Cardiac muscle cell (in vitro differentiated cells and primary cell): Measurements from ENCODE around the gene INSYN2B. TPM values are rescaled to one million over a fixed set of nuclear protein-coding genes. Genes with fewer than 3 reads are reported as not detected.
"Not testable (repeated sequence)": the region's sequence is repeated elsewhere in the genome, so short reads cannot be mapped to it uniquely, and the experiment has no call there.

Source experiments
- DNase-seq, 2 donors: peaks; one replicate each; pipeline versions ENCODE4 v3.0.0 to v3.0.0-alpha.2; 2010 to 2017; ENCODE audit warnings: low read depth in 1 of 2, low spot score in 1 of 2
- H3K27ac ChIP-seq: fragments of 200-600 bp; sonication (generic); 2 replicates; pipeline ENCODE4 v1.5.1; 2016
- H3K27me3 ChIP-seq: fragments of 200-600 bp; sonication (generic); 2 replicates; pipeline ENCODE4 v1.6.0; 2016; ENCODE audit warnings: control low read depth
- H3K36me3 ChIP-seq: fragments of 200-600 bp; sonication (generic); 2 replicates; pipeline ENCODE4 v1.5.1; 2016; ENCODE audit warnings: control low read depth
- H3K4me1 ChIP-seq: fragments of 200-600 bp; sonication (generic); 2 replicates; pipeline ENCODE4 v1.8.1; 2017; ENCODE audit warnings: low read depth, mild to moderate bottlenecking, mixed run types
- H3K4me3 ChIP-seq: fragments of 200-600 bp; sonication (generic); 2 replicates; pipeline ENCODE4 v1.5.1; 2016; ENCODE audit warnings: mild to moderate bottlenecking
- H3K9me3 ChIP-seq: fragments of 200-600 bp; sonication (generic); 2 replicates; pipeline ENCODE4 v1.5.1; 2017; ENCODE audit warnings: low read depth, mild to moderate bottlenecking, control low read depth
- polyA plus RNA-seq: library from polyadenylated mRNA; unstranded; fragments of >200 nt; fragmentation: Nextera tagmentation; extraction: Ambion mirVana; gene quantifications from 2 replicates; pipeline ENCODE4 v1.2.1, GENCODE V29; 2016
- total RNA-seq: library from RNA; depleted of rRNA; stranded (reverse); fragments of >200 nt; gene quantifications from 2 replicates; pipeline ENCODE4 v1.2.3, GENCODE V29; 2016
- TF ChIP-seq, protein P1 (sequence below): IDR thresholded peaks from 2 replicates; pipeline ENCODE4 v1.5.1; 2012; ENCODE audit warnings: low read depth, mild to moderate bottlenecking, low read length

INSYN2B gene
- total and polyA plus RNA-seq, 2 experiments from 2014 or later = 1.6 to 9.3 TPM

DNA sequence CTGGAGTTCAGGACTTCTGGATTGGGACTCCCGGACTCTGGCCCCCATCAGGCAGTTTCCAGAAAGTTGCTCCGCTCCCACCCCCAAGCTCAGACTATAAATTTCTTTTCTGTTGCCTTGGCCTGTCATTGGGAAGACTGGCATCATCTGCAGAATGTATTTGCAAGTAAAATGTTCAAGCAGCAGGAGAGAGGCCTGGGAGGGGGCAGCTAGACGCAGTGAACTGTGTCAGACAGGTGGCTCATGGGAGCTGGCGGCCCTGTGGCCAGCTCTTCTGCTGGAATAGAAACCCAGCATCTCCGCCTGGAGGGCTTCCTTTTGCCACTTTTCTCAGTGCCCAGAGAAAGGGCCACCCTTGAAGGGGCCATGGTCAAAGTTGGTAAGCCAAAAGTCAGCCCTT is 16.0 kb downstream of the INSYN2B start:
- peaks cover 6% of the 10 kb centered on the region for H3K4me1 ChIP-seq

DNA sequence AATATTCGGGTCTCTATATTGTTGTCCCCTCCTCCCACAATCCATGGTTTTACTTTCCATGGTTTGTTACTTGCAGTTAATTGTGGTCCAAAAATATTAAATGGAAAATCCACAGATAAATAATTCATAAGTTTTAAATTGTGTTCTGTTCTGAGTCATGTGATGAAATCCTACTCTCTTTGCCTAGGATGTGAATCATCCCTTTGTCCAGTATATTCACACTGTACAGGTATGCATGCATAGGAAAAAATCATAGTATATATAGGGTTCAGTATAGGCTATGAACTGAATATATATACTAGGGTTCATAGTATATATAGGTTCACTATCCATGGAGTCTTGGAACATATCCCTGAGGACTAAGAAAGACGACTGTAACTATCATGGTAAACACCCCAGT is 19.6 kb downstream of the INSYN2B start:
- DNase-seq = no peak
- Histone ChIP-seq H3K27me3 (no peaks in the 10 kb centered on the region), H3K4me1 (no peaks in the 10 kb centered on the region), H3K27ac (no peak overlapping the region), H3K9me3 (no peaks in the 10 kb centered on the region), H3K36me3 (no peaks in the 10 kb centered on the region), H3K4me3 (no peak overlapping the region)
- TF ChIP-seq, protein P1, sequence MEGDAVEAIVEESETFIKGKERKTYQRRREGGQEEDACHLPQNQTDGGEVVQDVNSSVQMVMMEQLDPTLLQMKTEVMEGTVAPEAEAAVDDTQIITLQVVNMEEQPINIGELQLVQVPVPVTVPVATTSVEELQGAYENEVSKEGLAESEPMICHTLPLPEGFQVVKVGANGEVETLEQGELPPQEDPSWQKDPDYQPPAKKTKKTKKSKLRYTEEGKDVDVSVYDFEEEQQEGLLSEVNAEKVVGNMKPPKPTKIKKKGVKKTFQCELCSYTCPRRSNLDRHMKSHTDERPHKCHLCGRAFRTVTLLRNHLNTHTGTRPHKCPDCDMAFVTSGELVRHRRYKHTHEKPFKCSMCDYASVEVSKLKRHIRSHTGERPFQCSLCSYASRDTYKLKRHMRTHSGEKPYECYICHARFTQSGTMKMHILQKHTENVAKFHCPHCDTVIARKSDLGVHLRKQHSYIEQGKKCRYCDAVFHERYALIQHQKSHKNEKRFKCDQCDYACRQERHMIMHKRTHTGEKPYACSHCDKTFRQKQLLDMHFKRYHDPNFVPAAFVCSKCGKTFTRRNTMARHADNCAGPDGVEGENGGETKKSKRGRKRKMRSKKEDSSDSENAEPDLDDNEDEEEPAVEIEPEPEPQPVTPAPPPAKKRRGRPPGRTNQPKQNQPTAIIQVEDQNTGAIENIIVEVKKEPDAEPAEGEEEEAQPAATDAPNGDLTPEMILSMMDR = no peak

More for the DNA sequence above, 16.0 kb downstream of the INSYN2B start:
- Histone ChIP-seq H3K9me3 (no peaks in the 10 kb centered on the region), H3K27me3 (no peaks in the 10 kb centered on the region), H3K27ac (no peak overlapping the region), H3K4me3 (no peak overlapping the region), H3K36me3 (no peaks in the 10 kb centered on the region)
- DNase-seq = no peak
- TF ChIP-seq, protein P1 = no peak

DNA sequence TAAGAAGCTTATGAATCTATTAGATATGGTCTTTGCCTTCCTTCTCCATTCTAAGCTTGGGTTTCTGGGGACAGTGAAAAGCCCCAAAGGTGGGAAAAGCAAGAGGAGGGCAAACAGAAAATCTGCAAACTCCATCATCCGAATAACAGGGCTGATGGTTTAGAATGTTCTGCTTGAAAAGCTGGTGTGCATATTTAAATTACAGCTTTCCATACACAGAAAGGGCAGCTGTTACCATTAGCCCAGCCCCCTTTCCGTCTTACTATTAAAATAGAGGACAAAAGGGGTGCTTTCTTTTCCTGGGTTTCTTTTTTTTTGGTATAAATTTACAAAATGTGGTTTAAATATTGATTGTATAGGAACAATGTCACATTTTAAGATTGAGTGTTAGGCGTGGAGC is 22.0 kb downstream of the INSYN2B start:
- Histone ChIP-seq H3K36me3 (no peaks in the 10 kb centered on the region), H3K4me1 (no peaks in the 10 kb centered on the region), H3K27ac (no peak overlapping the region), H3K4me3 (no peak overlapping the region), H3K9me3 (no peaks in the 10 kb centered on the region), H3K27me3 (peaks cover 4% of the 10 kb centered on the region)
- no peak for DNase-seq
- TF ChIP-seq, protein P1 = no peak

DNA sequence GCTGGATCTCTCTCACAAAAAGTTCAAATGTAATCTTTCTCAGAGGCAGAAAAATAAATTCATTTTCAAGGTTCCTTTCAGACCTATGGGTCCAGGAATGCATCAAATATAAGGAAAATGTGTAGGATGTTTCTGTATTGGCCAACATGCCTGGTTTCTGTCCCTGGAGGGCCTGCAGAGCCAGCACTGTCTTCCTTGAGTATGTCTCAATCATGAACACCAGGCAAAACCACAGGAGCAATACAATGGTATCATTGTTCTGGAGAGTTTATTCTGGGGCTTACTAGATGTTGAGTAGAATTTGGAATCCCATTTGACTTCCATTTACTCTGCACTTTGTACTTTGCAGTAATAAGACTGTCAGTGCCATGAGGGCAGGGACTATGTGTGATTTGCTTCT is 23.5 kb downstream of the INSYN2B start:
- DNase-seq = peak in 1 of 2 donors; percentile 88
- Histone ChIP-seq H3K4me1 (no peaks in the 10 kb centered on the region), H3K9me3 (no peaks in the 10 kb centered on the region), H3K27me3 (peaks cover 5% of the 10 kb centered on the region), H3K4me3 (no peak overlapping the region), H3K27ac (no peak overlapping the region), H3K36me3 (no peaks in the 10 kb centered on the region)
- TF ChIP-seq, protein P1 = no peak

DNA sequence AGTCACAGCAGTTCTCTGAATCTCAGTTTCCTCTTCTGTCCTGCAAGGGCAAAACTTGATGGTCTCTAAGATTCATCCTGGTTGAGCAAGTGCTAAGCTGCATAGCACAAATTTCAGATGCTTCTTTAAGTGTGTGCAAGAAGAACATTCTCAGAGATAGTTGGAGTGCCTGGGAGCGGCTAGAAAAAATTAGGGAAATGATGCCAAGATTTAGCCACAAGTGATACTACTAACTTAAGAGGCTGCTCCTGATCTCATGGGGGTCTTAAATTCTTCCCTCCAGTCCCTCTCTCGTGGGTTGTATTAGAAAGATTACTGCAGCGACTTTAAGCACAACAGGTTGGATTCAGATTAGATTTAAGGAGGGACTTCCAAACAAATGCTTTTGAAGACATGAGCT is 24.2 kb downstream of the INSYN2B start:
- peak in 1 of 2 donors; percentile 74 for DNase-seq
- Histone ChIP-seq H3K27me3 (peaks cover 5% of the 10 kb centered on the region), H3K36me3 (no peaks in the 10 kb centered on the region), H3K4me1 (no peaks in the 10 kb centered on the region), H3K27ac (no peak overlapping the region), H3K4me3 (no peak overlapping the region), H3K9me3 (no peaks in the 10 kb centered on the region)
- TF ChIP-seq, protein P1 = no peak

DNA sequence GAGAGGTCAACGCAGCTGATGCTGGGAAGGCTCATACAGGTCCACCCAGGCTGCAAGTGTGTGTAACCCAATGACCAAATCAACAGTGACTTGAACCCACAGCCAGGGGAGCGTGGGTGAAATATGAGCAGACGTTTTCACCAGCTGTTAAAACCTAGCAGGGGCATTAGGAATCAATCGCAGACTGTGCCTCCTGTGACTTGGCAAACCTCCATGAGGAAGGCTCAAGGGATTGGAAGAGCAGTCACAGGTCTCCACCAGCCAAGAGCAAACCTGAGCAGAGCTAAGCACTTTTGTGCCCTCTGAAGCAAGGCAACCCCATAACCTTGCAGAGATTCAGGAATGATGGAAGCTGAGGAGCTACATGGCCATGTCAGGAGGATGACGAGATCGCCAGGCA is 25.5 kb downstream of the INSYN2B start:
- Histone ChIP-seq H3K4me1 (no peaks in the 10 kb centered on the region), H3K27me3 (peaks cover 5% of the 10 kb centered on the region), H3K36me3 (no peaks in the 10 kb centered on the region), H3K4me3 (no peak overlapping the region), H3K9me3 (no peaks in the 10 kb centered on the region), H3K27ac (no peak overlapping the region)
- no peak for DNase-seq
- TF ChIP-seq, protein P1 = no peak

DNA sequence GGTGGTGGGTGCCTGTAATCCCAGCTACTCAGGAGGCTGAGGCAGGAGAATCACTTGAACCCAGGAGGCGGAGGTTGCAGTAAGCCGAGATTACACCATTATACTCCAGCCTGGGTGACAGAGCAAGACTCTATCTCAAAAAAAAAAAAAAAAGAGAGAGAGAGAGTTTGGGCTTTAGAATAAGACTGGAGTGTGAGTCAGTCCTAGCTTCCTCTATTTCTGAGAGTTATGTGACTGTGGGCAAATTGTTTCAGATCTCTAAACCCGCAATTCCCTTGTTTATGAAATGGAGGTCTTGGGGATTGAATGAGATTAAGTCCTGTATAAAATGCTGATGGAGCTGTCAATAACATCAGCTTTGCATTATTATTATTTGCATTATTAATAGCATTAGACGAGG is 27.1 kb downstream of the INSYN2B start:
- H3K27ac ChIP-seq, H3K4me3 ChIP-seq, H3K27me3 ChIP-seq, H3K36me3 ChIP-seq, H3K9me3 ChIP-seq, H3K4me1 ChIP-seq: not testable (repeated sequence)
- DNase-seq = peak in 1 of 2 donors; percentile 65
